ENCODE data around the gene AGAP9. TPM values are rescaled to one million over a fixed set of nuclear protein-coding genes. Genes with fewer than 3 reads are reported as not detected.
"Not testable (repeated sequence)": the region's sequence is repeated elsewhere in the genome, so short reads cannot be mapped to it uniquely, and the experiment has no call there.

Gene AGAP9
- total RNA-seq, result 10 to 100 TPM in 2 of 3 donors, 1 to 10 TPM in 1; 6.9 to 17.4 (median 10.9) TPM
- long read RNA-seq, donor 1, partial matches to known transcripts, result 1 of 1 reads
- long read RNA-seq, donor 1, other reads (novel, unspliced or antisense), result 0 of 1 reads
- long read RNA-seq, donor 2, partial matches to known transcripts, result 0 of 1 reads
- long read RNA-seq, donor 2, other reads (novel, unspliced or antisense), result 1 of 1 reads

- DNase-seq; H3K9me3 ChIP-seq; H3K4me1 ChIP-seq (ENCODE audit: low read depth); ATAC-seq; intact Hi-C loops (cut with DNase I, micrococcal nuclease); H3K4me3 ChIP-seq; H3K36me3 ChIP-seq (ENCODE audit: low read depth): not testable (repeated sequence)
These were observed at the start of gene AGAP9 for GRCh38 chr10:47523475-47523874. Gene AGAP9, minus strand, starts transcription at chr10:47523638. Its CDS starts 112 bp downstream, at chr10:47523526.

DNA sequence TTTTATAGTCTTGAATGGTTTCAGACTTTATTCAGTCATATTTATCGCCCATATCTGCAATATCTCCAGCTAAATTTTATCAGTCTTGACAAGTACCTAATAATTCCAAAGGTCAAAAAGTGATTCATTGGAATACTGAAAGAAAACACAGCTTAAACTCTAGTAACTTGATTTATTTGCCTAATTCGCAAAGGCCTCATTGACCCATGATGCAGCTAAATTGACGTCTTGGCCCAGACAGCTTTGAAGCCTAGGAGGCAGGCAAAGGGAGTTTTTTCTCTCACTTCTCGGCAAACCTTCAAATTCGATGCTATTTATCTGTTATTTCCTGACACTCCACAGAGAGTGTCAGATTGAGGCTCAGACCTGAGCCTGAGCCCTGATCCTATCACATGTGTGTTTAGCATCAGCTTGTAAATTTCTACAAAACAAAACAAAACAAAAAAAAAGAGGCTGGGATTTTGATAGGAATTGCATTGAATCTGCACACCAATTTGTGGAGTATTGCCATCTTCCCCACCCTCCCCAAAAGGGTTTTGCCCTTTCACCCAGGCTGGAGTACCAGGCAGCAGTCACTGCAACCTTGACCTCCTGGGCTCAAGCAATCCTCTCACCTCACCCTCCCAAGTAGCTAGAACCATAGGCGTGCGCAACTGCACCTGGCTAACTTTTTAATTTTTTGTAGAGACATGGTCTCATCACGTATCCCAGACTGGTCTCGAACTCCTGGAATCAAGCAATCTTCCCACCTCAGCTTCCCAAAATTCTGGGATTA lies 47.9 kb upstream of the AGAP9 start:
- intact Hi-C loops (cut with DNase I, micrococcal nuclease); H3K36me3 ChIP-seq (ENCODE audit: low read depth); ATAC-seq; H3K9me3 ChIP-seq; H3K4me3 ChIP-seq; DNase-seq; H3K4me1 ChIP-seq (ENCODE audit: low read depth): not testable (repeated sequence)

GRCh38 chr10:47566757-47567156 lies 43.3 kb upstream of the AGAP9 start:
- H3K4me1 ChIP-seq (ENCODE audit: low read depth); intact Hi-C loops (cut with DNase I, micrococcal nuclease); H3K9me3 ChIP-seq; ATAC-seq; H3K4me3 ChIP-seq; DNase-seq; H3K36me3 ChIP-seq (ENCODE audit: low read depth): not testable (repeated sequence)

DNA sequence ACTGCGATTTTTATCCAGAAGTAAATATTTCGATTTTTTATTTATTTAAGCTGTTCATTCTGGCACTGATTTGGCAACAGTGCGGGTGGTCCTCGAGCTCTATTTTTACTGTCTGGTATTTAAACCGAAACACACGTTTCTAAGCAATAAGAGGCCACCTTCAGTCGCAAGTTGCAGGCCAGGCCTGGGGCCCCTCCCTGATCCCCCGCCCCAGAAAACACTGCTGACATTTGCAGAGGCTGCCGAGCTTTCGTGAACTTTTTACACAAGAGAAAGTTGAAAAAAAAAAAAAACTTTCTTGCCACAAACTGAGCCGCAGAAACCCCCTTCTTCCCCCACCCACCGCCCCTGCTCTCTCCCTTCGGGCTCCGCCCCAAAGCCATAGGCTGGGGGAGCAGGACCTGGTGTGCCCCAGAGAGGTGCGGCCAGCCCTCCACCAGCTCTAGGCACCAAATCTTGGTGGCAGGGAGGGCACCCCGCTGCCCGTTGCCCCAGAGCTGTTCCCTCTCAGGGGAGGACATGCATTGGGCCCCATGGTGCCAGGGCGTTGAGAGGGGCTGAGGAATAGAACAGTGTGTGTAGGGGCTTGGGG lies 42.8 kb upstream of the AGAP9 start:
- intact Hi-C loops (cut with DNase I, micrococcal nuclease); H3K4me3 ChIP-seq: not testable (repeated sequence)

GRCh38 chr10:47565517-47565920 lies 42.1 kb upstream of the AGAP9 start:
- H3K4me1 ChIP-seq (ENCODE audit: low read depth); DNase-seq; H3K4me3 ChIP-seq; H3K36me3 ChIP-seq (ENCODE audit: low read depth); intact Hi-C loops (cut with DNase I, micrococcal nuclease); H3K9me3 ChIP-seq: not testable (repeated sequence)
- ATAC-seq, result peak; percentile 32

More for the DNA sequence above, 42.8 kb upstream of the AGAP9 start:
- H3K4me1 ChIP-seq (ENCODE audit: low read depth); ATAC-seq; DNase-seq; H3K36me3 ChIP-seq (ENCODE audit: low read depth); H3K9me3 ChIP-seq: not testable (repeated sequence)

- not testable (repeated sequence) for DNase-seq
These were observed 41.5 kb upstream of the AGAP9 start for GRCh38 chr10:47564953-47565352.

GRCh38 chr10:47564318-47564717 lies 40.9 kb upstream of the AGAP9 start:
- ATAC-seq; intact Hi-C loops (cut with DNase I, micrococcal nuclease): not testable (repeated sequence)

More at GRCh38 chr10:47564953-47565352, 41.5 kb upstream of the AGAP9 start:
- intact Hi-C loops (cut with DNase I, micrococcal nuclease); H3K9me3 ChIP-seq; H3K4me1 ChIP-seq (ENCODE audit: low read depth); ATAC-seq; H3K4me3 ChIP-seq; H3K36me3 ChIP-seq (ENCODE audit: low read depth): not testable (repeated sequence)

GRCh38 chr10:47560452-47560851 lies 37.0 kb upstream of the AGAP9 start:
- ATAC-seq; H3K36me3 ChIP-seq (ENCODE audit: low read depth); H3K9me3 ChIP-seq; intact Hi-C loops (cut with DNase I, micrococcal nuclease); H3K4me3 ChIP-seq; H3K4me1 ChIP-seq (ENCODE audit: low read depth); DNase-seq: not testable (repeated sequence)

More at GRCh38 chr10:47564318-47564717, 40.9 kb upstream of the AGAP9 start:
- H3K4me1 ChIP-seq (ENCODE audit: low read depth); DNase-seq; H3K9me3 ChIP-seq; H3K4me3 ChIP-seq; H3K36me3 ChIP-seq (ENCODE audit: low read depth): not testable (repeated sequence)

DNA sequence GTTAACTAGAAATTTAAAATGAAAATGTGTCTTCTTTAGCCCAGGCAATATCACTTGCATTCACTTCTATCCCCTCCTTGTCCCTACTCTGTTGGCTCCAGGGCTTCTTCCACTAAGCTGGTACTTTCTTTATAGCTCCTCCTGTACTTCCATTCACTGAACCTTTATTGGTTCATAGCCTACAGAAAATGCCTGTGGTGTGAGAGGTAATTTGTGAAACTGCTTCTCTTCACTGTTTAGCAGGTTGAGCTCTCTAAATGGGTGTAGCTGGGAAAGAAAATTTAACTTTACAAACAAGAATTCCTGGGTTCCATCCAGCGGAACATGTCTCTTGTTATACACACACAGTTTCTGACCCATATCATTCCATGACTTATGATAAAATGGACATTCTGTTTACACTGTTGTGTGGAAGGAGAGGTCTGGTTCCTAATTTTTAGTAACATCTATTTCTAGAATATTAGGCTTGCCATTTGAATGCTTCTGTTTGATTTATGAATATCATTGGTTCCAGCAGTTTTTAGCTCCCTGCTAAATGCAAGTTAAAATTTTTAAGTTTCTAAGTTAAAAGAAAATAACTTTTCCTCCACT lies 36.4 kb upstream of the AGAP9 start:
- ATAC-seq; intact Hi-C loops (cut with DNase I, micrococcal nuclease); H3K4me1 ChIP-seq (ENCODE audit: low read depth); H3K9me3 ChIP-seq; H3K4me3 ChIP-seq; H3K36me3 ChIP-seq (ENCODE audit: low read depth); DNase-seq: not testable (repeated sequence)

- intact Hi-C loops (cut with DNase I, micrococcal nuclease); H3K36me3 ChIP-seq (ENCODE audit: low read depth); ATAC-seq; H3K4me3 ChIP-seq; DNase-seq; H3K9me3 ChIP-seq; H3K4me1 ChIP-seq (ENCODE audit: low read depth): not testable (repeated sequence)
These were observed 34.7 kb upstream of the AGAP9 start for GRCh38 chr10:47558109-47558508.

DNA sequence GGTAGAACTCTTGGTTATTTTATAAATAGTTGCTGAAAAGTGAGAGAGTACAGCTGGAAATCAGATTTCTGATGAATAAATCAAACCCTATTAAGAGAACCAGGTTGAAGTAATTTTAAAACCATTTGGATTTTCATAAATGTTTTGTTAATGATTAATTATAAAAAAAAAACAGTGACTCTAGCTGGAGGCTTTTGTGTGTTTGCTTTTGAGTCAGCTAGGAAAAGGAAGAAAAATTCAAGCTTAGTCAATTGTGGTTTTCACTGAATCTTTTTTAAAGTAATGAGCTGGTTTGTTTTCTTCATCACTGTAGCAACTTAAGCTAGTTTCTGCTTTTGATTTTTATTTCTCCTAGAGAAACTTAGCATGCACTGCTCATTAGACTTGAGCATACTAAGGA lies 34.2 kb upstream of the AGAP9 start:
- ATAC-seq; DNase-seq; intact Hi-C loops (cut with DNase I, micrococcal nuclease); H3K36me3 ChIP-seq (ENCODE audit: low read depth); H3K9me3 ChIP-seq; H3K4me3 ChIP-seq; H3K4me1 ChIP-seq (ENCODE audit: low read depth): not testable (repeated sequence)

DNA sequence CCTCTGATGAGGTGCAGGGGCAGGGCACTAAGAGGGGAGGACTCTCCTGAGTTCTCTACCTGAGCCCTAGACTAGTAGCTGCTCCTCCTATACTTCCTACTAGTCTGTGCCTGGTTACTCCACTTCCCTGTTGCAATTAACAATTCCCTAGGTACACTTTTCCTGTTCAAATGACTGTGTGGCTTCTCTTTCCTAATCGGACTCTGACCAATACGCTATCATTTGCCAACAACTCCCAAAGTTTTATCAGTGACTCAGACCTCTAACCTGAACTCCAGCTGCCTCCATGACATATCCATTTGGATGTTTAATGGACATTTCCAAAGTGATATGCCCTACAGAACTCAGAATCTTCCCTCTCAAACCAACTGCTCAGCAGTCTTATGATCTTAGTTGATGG lies 31.9 kb upstream of the AGAP9 start:
- ATAC-seq, result peak; percentile 39
- H3K9me3 ChIP-seq; H3K36me3 ChIP-seq (ENCODE audit: low read depth); intact Hi-C loops (cut with DNase I, micrococcal nuclease); H3K4me3 ChIP-seq; H3K4me1 ChIP-seq (ENCODE audit: low read depth); DNase-seq: not testable (repeated sequence)

DNA sequence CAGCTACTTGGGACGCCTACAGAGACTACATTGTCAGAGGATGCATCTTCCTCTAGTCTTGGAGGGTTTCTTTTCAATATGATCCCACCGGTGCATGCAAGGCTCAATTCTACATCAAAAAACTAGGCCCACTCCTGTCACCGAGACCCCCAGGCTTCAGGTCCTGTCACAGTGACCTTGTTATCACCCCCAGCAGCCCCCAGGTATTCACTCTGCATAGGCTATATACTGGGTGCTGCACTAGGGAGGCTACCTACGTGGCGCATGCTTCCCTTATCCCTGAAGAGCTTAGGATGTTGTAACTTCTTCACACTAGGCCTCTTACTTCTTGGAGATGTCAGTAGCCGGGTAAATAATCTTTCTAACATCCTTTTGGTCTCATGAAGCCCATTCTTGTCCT lies 31.1 kb upstream of the AGAP9 start:
- H3K9me3 ChIP-seq; H3K4me1 ChIP-seq (ENCODE audit: low read depth); ATAC-seq; DNase-seq; H3K36me3 ChIP-seq (ENCODE audit: low read depth); intact Hi-C loops (cut with DNase I, micrococcal nuclease); H3K4me3 ChIP-seq: not testable (repeated sequence)

GRCh38 chr10:47553860-47554247 lies 30.4 kb upstream of the AGAP9 start:
- H3K4me1 ChIP-seq (ENCODE audit: low read depth); intact Hi-C loops (cut with DNase I, micrococcal nuclease); ATAC-seq; H3K4me3 ChIP-seq; H3K36me3 ChIP-seq (ENCODE audit: low read depth); H3K9me3 ChIP-seq: not testable (repeated sequence)
- DNase-seq, result peak in 2 of 3 donors; percentile 27 to 42
